ENCODE measurements around the gene CSF1R.
"Not testable (repeated sequence)": the region's sequence is repeated elsewhere in the genome, so short reads cannot be mapped to it uniquely, and the experiment has no call there.

CSF1R gene

DNA sequence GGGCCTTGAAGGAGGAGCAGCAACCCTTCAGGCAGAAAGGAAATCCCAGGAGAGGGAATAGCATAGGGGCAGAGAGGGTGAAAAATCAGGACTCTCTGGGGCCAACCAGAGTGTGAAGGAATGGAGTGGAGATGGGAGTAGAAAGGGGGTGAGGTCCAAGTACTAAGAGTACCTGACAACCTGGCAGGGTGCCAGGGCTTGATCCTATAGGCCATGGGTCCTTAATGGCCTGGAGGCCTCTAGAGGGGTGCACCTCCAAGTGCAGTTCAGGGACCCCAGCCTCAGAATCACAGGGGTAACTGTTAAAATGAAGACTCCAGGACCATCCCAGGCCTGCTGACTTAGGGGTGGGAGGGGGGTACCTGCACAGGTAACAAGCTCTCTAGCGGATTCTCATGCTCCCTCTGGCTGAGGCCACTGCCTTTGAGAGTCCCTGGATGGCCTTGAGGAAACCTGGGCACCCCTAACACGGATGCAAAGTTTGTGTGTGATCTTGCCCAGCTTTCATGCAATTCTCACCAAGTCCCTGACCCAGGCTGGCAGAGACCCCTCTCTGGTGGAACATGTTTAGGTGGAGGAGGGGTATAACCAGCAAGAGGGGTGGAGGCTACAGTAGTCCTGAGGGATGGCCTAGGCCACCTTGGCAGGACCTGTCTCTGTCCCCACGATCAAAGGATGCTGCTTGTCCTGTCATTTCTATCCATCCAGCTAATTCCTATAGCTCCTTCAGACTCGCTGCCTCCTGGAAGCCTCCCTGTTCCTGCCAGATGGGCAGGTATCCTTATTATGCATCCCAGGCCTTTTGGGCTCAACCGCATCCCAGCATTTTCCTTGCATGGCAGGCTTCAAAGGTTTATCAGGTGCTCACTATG, 17.6 kb upstream of the CSF1R start:
- DNase-seq = no peak

DNA sequence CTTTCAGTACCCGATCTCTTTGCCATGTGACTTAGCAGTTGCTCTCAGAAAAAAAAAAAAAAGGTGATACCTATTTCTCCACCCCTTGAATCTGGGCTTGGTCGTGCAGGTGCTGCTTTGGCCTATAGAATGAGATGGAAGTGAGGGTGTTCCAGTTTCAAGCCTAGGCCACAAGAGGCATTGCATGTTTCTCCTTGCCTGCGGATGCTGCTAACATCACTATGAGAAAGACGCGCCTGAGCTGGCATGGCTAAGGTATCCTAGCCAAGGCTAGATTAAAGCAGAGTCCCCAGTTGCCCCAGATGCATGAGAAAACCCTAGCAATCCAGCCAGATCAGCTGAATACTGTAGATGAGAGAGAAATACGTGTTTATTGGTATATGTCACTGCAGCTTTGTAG, 14.7 kb upstream of the CSF1R start:
- no peak for DNase-seq

DNA sequence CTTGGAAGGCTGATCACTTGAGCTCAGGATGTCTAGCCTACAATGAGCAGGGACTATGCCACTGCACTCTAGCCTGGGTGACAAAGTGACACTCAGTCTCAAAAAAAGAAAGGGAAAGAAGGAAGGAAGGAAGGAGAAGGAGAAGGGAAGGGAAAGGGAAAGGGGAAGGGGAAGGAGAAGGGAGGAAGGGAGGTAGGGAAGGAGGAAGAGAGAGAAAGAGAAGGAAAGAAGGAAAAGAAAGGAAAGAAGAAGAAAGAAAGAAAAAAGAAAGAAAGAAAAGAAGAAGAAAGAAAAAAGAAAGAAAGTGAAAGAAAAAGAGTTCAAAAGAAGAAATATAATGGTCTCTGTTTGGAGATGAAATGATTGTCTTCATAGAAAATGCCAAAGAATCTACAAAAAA, 10.8 kb upstream of the CSF1R start:
- no peak for DNase-seq

DNA sequence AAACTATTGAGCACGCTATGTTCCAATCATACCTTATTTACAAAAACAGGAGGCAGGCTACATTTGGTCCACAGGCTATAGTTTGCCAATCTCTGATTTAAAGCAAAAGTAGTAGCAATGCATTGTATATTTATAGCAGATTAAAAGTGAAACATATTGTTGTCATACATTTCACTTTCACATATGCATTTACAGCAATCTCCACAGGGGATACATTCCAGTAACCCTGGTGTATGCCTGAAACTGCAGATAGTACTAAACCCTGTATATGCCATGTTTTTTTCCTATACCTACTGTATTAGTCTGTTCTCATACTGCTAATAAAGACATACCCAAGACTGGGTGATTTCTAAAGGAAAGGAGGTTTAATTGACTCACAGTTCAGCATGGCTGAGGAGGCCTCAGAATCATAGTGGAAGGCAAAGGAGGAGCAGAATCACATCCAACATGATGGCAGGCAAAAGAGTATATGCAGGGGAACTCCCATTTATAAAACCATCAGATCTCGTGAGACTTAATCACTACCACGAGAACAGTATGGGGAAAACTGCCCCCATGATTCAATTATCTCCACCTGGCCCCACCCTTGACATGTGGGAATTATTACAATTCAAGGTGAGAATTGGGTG, 5.9 kb upstream of the CSF1R start:
- no peak for DNase-seq

DNA sequence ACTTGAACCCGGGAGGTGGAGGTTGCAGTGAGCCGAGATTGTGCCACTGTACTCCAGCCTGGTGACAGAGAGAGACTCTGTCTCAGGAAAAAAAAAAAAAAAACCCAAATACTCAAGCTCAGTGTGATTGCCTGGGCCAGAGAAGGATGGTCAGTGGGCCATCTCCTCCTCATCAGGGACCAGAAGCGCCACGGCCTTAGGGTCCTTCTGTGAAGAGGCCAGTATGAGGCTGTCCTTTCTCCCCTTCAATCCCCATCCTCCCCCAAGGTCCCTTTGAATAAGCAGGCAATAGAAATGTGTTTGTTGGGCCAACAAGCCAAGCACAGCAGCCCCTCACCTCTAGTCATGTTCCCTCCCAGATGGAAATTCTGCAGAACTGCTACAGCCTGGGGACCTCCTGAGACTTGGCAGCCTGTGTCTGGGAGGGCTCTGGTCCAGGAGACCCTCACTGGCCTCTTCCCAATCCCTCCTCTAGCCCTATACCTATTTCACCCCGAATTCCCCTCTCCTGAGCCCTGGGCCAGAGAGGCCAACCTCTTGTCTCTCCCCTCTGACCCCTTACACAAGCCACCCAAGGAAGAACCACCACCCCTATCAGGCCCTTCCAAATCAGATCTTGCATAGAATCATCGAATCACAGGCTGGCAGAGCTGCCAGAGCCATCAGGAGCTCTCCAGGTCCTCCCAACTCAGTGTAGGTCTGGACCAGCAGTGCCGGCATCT, 1.0 kb downstream of the CSF1R start:
- no peak for DNase-seq

DNA sequence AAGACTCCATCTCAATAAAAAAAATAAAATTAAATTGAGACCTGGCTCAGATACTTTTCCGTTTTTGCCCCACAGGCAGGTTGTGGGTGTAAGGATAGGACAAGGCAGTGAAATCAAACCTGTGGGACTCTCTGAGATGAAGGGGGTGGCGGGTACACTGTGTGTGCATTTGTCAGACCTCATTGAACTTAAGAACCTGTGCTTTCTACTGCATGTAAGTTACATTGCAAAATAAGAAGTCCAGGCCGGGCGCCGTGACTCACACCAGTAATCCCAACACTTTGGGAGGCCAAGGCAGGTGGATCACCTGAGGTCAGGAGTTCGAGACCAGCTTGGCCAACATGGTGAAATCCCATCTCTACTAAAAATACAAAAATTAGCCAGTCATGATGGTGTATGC, 1.6 kb downstream of the CSF1R start:
- DNase-seq = not testable (repeated sequence)

DNA sequence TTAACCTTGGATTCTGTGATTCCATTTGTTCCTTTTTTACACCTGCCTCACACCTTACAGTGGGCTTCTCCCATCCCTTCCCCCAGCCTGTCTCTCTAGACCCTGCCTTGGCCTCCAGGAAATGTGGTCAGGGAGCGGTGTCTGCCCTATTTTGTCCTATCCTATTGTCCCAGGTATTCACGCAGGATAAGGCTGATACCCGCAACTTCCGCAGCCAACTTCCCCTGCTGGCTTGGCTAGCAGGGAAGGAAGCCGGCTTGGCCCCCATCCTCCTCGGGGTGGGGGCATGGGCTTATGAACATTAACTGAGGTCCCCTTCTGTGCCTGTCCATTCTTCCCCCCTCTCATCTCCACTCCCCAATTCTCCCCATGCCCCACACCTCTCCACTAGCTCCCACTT, 3.5 kb downstream of the CSF1R start:
- no peak for DNase-seq

DNA sequence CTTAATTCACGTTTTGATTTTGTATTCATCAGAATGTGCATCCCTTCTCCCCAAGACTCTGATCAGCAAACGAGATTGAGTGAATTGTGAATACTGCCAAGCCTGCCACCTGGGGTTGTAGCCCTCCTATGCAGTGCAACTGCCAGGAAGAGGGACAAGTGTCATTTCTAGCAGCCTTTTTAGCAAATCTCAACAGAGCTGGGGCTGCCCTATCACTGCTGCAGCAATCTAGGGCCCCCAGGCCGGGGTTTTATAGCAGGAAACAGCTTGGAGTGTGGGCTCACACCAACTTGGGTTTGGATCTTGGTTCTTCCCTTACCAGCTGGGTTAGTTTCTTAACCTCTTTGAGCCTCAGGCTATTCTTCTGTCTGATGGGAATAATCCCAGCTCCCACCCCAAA, 4.0 kb downstream of the CSF1R start:
- DNase-seq = no peak

DNA sequence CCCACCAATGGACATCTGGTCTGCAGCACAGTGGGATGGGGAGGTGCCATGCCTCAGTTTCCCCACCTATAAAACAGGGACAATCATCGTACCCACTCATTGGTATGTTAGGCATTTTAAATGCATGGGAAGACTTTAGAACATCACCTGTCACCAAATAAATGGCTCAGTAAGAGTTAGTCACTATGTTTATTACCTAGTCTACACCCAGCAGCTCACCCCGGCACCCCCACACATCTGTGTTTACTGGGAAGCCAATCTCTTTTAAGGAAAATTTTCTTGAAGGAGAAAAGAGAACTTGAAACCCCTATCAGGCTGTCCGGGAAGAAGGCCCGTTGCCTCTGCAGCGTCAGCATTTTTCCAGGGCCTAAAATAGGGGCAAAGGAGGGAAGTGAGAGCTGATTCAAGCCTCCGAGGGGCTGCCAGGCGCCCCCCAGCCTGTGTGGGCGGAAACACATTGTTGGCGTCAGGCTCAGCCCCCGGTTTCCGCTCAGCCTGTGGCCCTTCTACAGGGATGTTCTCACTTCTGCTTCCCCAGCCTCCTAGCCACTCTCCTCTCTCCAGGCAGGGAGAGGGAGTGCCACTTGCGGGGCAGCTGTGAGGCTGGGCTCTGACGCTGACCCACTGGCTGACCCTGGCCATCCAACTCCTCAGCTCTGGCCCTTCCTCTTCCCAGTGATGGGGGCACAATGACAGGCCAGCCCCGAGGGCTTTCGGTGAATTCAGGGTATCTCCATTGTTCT, 4.6 kb downstream of the CSF1R start:
- DNase-seq = no peak

DNA sequence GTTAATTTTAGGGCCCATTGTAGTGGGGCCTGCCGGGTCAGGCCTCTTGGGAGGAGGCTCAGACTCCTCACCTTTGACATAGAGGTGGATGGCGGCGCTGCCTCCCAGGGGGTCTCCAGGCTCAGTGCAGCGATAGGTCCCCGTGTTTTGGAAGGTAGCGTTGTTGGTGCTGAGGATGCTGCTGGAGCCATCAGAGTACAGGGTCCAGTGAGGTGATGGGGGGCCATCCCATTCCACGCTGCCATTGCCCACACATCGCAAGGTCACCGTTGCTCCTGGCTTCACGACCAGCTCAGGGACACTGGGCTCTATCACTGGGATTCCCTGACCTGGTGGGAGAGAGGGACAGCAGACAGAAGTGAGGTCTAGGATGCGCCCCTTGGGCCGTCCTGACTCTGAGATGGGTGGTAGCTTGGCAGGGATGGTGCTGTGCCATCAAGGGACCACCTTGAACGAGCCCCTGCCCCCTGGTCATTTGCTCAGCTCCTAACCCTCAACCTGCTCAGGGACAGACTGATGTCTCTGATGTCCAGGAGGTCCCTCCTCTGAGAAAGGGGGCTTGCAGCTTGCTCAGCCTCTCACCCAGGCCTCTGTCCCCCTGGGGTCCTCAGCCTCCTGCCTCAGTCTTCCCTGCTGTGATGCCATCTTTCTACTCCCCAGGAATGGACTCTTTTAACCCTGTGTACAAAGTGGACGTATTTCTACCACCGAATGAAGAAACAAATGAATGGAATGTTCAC, 5.5 kb downstream of the CSF1R start:
- no peak for DNase-seq

DNA sequence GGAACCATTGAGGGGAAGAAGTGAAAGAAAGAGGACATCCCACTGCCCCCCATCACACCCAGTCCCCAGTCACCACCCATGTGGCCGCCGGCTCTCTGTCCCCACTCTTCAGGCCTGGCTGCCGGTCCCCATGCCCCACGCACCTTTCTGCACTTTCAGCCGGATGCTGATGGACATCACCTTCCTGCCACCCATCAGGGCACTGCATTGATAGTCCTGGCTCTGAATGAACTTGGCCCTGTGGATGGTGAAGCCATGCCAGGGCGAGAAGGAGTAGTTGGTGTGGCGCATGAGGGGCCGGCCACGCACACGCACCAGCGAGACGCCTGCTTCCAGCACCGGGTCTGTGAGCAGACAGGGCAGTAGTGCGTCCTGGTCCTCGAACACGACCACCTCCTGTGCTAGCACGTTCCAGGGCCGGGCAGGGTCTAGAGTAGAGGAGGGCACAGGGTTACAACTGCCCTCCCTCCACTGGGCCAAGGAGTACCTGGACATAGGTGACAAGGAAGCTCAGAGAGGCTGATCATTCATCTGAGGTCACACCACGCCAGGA, 6.4 kb downstream of the CSF1R start:
- DNase-seq = no peak

DNA sequence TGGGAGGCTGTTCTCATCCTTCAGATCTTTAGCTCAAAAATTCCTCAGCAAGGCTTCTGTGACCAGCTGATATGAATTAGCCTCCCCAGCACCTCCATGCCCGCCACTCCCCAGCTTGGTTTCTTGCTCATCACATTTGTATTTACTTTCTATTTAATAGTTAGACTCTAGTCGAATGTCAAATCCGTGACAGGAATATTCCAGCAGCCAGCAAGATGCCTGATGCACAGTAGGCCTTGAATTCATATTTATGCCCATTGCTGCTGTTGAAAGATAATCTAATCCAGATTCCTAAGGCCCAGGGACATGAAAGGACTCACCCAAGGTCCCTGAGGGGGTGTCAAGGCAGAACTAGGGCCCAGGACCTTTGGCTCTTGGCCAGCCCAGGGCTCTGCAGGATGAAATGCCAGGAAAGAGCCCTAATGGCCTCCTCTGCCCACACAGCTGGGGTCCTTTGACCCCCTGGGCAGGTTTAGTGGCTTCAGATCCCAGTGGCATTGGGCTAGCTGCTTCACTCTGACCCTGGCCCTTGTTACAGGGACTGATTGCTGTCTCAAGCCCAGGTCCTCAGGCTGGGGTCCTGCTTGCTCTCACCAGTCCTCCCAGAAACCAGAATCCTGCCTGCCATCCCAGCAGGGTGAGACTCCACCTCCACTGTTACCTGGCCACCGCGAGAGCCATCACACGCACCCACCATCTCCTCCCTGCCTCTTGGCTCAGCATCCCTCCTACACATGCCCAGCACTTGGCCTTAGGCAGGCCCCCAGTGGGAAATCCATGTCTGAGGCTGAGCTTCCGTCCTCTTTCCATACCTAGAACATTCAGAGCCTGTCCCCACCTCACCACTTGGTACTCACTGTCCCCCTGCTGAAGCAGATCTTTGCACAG, 7.3 kb downstream of the CSF1R start:
- DNase-seq = no peak

DNA sequence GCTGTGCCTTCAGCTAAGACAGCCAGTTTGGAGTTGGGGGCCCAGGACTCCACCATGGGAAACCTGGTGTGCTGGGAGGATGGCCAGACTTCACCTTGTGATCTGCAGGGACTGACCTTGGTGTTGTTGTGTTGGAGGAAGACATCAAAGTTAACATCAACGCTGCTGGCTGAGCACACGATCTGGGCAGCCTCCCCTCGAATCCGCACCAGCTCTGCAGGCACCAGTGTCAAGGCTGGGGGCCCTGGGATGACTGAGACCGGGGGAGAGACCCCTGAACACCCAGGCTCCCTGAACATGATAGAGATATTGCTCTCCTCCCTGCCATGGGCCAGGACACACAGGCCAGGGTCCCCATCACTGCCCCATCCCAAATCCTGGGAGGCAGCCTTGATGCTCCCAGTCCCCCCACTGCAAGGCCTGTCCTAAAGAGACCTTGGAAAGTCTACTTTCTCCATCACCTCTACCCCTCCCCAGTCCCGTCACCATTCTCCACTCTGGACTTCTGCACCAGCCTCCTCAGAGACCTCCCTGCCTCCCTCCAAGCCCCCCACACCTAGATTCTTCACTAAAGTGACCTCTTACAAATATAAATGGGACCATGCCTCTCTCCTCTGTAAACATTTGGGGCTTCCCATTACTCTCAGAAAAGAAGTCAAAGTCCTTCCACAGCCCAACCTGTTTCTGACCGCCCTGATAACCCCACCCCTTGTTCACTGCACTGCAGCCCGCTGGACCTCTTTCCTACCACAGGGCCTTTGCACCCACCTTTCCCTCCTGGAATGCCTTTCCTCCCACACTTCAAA, 8.2 kb downstream of the CSF1R start:
- DNase-seq = no peak

DNA sequence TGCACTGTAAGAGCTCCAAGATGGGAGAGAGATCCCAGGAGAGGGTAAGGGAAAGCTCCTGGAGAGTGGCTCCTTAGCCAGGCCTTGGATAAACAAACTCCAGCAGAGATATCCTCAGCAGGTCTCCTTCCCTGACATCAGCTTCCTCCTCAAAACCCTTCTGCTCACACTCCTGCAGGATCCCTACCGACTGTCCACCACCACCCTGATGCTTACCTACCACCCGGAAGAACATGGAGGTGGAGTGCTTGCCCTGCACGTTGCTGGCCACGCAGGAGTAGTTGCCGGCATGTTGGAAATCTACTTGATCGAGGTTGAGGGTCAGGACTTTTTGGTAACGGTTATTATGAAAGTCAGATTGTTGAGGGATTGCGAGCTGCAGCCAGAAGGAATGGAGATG, 9.3 kb downstream of the CSF1R start:
- no peak for DNase-seq

DNA sequence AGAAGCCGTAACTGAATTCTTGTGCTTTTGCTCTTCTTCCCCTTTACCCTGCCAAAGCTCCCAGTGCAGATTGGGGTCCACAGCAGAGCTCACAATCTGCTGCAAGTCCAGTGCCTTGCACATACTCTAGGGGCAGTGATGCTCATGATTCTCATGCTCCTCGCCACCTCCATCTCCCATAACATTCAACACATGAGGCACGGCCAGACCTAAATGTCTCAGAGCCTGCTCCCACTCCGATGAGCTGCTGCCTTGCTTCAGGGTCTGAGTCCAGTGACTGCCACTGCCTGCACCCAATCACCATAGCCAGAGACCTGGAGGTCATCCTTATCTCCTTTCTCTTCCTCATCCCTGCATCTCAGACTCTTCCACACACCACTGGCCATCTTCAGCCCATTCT, 10.5 kb downstream of the CSF1R start:
- no peak for DNase-seq

DNA sequence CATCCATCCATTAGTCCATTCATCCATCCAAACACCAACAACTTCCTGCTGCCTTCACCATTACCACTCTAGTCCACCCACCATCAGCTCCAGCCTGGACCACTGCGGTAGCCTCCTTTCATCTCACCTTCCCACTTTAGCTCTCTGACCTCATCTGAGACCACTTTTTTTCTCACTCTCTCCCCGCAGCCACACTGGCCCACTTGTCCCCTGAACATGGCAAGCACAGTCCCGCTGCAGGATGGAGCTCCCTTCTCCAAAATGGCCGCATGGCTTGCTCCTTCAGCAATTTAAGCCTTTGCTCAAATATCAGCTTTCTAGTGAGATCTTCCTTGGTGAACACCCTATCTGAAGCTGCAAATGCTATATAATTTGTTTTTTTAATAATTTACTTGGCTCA, 11.1 kb downstream of the CSF1R start:
- DNase-seq = no peak

DNA sequence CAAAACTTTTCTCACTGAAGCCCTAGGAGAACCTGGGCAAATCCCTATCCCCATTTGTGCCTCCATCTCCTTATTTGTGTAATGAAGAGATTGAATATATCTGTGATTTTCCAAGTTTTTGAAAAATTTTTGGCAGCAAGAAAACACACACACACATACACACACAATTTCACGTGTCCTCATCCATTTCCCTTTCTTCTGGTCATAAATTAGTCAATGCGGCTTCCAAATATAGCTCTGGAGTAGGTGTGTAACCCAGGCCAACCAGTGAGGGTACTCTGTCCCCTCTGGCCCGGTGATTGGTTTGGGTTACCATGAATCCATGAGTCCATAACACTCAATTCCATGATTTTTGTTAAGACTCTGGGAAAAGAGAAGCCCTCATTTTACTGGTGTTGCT, 12.7 kb downstream of the CSF1R start:
- no peak for DNase-seq

DNA sequence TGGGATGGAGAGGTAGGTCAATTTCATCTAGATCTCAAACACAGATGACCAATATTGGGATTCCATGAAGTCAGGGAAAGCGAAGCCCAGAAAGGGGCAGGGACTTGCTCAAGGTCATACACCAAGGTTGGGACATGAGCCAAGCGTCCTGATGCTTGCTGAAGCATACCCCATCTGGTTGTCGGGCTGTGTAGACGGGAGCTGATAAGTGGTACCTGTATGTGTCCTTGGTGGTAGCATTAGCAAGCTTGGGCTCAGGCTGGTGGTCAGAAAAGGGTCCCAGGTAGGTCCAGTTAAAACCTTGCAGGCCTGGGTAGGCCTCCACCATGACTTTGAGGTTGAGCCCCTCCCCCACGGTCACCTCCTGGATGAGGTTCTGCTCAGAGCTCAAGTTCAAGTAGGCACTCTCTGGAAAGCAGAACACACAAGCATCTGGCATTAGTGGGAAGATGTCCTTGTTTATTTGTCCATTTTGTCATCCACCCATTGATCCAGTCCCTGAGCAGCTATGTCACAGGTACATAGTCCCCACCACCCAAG, 13.2 kb downstream of the CSF1R start:
- no peak for DNase-seq

DNA sequence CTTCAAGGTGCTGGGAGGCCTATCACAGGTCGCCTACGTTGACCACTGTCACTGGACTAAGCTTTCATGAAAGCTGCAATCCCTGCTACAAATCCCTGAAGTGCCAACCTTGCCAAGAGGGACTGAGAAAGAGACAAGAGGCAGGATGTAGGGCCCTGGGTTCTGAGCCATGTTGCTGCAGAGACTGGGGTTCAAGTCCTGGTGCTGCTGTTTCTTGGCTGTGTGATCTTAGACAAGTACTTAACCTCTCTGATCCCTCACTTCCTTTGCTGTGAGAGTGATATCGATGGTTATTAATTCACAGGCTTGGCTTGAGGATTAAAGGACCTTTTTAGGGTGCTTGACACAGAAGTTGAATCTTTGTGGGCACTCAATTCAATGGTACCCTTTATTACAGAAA, 15.5 kb downstream of the CSF1R start:
- no peak for DNase-seq

Measured in activated CD4-positive, alpha-beta T cell treated with anti-CD3 and anti-CD28 coated beads for 48 hours (primary cell).